ENCODE data around the gene KLF16.

Gene KLF16

DNA sequence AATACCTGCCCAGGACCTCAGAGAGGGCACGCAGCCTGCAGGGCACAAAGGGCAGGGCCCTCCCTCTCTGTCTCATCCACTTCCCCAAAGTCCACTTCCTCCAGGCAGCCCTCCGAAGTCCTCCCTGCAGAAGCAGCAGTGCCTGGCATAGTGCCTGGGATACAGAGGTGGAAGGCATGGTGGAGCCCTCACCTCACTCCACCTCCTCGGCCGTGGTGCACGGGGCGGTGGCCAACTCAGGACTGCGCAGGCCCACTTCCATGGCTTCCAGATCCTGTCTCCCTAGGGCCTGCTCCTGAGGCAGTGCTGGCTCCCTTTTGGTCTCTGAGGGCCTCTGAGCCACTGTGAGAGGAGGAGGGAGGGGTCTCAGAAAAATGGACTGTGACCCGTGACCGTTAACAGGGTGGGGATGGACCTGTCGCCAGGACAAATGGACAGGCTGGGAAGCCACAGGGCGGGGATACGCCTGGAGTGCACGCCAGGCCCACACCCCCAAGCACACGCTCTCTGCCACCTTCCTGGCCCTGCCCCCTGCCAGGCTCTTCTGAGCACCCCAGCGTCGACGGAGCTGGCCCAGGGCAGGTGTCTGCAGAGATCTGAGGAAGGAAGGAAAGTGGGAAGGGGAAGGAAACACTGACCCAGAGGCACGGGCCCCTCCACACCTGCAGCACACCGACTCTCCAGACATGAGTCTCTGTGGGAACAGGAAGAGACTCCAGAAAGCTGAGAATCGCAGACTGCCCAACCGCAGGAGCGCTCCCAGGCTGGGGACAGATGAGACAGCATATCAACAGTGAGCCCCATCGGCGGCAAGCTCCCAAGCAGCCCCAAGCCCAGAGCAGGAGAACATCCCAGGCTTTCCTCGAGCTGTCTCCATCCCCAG, 23.5 kb downstream of the KLF16 start:
- peak; percentile 38 for DNase-seq

DNA sequence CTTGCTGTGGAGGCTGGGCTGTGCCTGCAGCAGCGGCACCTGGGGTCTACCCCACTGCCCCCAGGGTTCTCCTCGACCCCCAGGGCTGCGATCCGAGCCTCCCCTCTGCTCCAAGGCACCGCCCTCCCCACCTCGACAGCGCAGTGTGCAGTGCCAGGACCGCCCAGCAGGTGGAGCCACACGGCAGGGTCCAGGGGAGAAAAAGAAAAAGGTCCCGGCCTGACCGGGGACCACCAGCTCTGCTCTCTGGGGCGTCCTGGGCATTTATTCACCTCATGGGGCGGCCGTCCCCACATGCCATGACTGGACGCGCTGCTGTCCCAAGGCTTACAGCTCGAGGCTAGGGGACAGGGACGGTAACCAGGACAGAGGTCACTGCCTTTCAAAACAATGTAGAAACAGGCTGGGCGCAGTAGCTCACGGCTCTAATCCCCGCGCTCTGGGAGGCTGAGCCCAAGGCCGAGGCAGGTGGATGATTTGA, 25.7 kb downstream of the KLF16 start:
- DNase-seq = peak; percentile 73

DNA sequence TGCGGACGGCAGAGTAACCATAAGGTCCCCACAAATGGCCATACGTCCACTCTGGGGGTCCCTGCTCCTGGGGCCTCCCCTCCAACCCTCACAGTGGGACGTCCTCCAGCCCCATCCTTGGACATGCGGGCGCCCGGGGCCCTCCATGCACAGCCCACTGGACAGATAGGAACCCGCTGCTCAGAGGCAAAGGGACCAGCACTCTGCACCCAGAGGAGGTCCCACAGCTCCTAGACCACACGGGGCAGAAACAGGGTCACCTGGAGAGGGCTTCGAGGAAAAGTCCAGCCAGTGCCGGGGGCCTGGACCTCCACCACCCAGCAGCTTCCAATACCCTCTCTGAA, 26.2 kb downstream of the KLF16 start:
- no peak for DNase-seq

DNA sequence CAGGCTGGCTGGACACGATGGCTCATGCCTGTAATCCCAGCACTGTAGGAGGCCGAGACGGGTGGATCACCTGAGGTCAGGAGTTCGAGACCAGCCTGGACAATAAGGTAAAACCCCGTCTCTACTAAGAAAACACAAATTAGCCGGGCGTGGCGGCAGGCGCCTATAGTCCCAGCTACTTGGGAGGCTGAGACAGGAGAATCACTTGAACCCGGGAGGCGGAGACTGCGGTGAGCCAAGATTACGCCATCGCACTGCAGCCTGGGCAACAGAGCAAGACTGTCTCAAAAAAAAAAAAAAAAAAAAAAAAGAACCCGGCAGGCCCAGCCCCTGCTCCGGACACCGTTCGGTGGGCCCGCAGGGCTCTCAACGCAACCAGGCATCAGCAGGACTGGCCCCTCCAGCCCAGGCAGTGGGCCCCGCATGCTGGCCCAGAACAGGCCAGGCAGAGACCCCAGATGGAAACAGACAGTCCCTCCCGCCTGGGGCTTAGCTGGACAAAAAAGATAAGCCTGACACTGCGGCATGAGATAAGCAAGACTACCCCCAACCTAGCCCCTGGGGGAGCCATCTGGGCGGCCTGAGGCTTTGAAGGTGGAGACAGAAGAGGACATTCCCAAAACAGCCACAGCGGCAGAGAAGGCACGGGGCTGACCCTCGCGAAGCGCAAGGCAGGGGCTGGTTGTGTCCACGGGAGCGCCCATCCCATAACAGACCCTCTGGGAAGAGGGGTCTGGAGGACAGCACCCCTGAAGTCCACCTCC, 26.7 kb downstream of the KLF16 start:
- DNase-seq = peak; percentile 96

DNA sequence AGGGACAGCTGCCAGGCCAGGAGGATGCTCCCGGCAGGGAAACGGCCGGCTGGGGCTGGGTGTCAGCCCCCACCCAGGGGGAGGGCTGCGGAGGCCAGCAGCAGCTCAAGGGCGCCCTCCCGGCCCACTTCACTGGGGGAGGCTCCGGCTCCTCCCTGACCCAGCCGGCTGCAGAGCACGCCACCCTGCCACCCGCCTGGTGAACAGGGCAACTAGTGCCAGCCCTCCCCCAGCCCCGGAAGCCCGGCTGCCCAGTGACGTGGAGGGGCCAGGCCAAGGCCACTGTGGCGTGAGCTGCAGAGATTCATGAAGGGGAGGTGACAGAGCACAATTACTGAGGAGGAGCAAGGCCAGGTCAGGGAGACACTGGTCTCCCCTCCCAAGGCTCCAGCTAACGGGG, 29.8 kb downstream of the KLF16 start:
- no peak for DNase-seq

DNA sequence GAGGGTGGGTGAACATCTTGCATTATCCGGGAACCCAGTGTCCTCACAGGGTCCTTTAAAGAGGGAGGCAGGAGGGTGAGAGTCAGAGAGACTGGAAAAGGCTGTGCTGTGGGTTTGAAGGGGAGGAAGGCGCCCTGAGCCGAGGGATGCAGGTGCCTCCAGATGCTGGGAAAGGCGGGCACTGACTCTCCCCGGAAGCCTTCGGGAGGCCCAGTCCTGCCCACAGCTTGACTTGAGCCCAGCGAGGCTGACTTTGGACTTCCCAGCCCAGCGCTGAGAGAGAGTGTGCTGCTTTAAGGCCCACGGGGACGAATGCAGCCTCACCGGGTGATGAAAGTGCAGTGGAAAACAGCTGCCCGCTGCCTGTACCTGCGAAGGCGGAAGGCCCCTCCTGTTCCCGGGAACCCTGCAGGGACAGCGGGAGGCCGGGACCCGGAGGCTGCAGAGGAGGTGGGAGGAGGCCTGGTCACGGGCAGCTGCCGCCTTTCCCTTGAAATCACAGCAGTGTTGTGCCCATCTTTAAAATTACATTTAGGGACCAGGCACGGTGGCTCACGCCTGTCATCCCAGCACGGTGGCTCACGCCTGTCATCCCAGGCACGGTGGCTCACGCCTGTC, 31.2 kb downstream of the KLF16 start:
- no peak for DNase-seq

DNA sequence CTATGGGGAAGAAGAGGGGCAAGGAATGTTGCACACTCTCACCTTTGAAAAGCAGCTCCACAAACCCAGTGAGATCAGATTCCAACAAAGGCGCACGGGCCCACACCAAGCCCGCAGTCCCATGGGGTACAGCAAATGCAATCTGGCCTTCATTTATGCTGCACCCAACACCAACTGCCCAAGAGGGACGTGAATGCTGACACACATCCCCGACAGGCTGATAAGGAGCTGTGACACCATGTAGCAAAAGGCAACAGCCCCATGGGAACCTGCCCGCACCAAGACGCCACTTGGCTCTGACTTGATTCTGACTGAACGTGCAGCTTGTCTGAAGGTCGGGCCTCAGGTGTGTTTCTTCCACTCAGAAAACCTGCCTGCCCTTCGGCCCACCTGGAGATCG, 32.4 kb downstream of the KLF16 start:
- DNase-seq = no peak

DNA sequence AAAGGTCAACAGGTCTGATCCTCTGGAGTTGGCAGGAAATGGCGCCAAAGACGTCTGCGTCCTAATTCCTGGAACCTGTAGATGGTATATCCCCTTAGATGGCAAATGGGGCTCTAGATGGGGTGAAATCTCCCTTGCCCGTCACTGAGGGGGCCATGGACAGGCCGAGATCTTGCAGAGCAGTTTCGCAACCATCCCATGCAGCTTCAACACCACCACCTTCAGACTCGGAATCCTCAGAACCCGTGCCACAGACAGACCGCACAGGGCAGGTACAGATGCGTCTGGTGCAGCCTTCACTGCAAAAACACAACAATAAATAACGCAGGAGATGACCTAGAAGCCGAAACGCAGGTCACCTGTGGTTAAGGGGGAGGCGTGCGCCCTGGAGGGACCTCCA, 32.8 kb downstream of the KLF16 start:
- no peak for DNase-seq

DNA sequence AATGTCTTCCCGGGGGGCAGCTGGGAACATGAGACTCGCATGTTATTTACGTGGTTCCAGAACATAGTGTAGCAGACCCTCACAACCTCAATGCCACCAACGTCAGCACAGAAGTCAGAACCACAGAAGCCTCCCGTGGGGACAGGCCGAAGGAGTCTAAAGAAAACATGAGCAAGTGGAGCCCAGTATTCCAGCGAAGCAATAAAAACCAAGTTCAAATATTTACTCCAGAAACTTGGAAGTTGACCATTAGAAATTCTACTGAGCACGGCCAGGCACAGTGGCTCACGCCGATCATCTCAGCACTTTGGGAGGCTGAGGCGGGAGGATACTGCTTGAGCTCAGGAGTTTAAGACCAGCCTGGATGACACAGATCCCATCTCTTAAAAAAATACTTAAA, 33.4 kb downstream of the KLF16 start:
- no peak for DNase-seq

DNA sequence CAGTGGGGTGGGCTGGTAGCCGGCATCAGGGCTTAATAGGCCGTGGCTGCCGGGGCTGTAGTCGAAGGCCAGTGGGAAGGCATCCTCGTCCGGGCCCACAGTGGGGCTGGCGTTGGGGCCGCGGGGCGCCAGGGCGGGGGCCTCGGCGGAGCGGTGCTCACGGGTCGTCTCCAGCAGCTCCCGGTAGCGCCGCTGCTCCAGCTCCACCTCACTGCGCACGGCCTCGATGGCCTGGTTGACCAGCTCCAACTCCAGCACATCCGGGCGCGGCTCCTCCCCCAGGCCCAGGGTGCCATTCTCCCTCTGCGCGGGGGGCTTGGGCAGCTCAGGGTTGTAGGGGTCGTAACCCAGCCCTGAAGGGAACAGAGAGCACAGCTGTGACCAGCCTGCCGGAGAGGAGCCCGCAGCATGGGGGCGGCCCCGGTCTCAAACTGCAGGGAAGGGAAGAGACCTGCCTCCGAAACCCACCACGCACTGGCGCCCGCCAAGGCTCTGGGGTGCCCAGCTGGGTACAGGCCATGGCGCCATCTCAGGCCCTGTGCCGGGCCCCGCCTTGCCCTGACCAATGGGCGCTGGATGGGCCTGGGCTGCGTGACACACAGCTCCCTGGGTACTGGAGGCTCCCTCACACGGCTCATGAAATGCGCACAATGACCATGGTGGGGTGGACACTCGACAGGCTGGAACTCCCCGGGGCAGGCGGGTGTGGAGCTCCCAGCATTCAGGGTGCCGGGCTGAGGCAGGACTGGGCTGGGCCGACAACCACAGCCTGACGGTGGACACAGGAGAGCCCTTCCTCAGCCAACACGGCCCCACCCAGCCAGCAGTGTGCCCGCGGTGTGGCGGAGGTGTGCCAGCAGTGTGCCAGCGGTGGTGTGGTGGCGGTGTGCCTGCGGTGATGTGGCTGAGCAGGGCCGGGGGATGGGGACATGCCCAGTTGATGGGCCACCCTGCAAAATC, 34.8 kb downstream of the KLF16 start:
- DNase-seq = no peak

DNA sequence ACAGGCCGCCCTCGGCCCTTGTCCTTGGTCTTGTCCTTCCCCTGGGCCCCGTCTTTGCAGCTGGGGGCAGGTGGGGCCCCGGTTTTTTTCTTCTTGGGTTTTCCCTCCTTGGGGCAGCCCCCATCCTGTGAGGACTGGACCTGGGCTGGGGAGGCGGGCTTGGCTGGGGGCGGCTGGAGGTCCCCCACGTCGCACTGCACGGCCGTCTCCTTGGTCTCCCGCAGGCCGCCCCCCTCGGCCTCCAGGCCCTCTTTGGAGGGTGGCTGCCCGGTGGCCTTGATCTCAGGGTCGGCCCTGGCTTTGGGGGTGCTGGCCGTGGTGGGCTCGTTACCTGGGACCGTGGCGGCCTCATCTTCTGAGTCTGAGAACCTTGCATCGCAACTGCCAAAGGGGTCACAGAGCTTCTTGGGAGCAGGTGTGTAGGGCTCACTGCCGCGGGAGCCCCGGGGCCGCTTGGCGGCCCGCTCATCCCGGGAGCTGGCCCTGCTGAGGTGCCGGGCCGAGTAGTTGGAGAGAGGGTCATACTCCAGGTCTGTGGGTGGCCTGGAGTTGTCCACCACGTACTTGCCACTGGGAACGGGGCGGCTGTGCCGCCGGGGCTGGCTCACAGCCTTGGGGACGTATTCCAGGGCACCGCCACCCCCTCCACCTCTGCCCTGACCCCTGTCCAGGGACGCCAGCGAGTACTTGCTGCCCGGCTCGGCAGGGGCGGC, 35.7 kb downstream of the KLF16 start:
- no peak for DNase-seq

DNA sequence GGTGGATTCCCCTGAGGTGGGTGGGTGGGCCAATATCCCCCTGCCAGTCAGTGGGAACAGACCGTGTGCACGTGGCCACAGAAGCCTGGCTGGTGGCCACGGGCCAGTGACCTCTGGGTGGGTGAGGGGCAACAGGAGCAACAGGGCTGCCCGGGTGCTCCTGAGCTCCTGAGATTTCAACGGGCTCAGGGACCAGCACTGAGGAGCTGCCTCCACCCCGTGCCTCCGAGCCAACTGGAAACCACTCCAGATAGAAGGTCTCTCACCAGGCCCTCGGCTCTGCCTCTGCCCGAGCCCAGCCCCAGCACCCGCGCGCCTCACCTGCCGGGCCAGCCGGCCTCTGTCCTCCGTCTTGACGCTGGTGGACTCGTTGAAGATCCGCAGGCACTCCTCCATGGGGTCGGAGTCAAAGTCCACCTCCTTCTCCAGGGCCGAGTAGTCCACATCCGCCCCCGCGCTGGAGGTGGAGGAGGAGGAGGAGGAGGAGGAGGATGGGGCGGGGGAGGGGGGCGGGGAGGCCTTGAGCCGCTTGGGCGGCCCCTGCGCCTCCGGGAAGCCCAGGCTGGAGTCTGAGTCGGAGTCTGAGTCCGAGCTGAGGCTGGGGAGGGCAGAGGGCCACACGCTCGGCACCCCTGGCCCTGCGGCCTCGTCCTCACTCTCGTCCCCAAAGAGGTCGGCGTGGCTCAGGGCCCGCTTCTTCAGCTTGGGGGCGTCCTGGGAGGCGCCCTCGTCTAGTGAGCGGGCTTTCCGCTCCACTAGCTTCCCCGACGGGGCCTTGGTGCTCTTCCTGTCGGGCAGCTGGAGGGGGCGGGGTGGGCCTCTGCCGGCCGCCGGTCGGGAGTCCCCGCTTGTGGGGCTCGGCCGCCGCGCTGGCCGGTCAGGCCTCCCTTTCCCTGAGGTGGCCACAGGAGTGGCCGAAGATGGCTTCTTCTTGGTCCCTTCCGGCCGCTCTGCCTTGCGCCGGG, 36.5 kb downstream of the KLF16 start:
- no peak for DNase-seq

DNA sequence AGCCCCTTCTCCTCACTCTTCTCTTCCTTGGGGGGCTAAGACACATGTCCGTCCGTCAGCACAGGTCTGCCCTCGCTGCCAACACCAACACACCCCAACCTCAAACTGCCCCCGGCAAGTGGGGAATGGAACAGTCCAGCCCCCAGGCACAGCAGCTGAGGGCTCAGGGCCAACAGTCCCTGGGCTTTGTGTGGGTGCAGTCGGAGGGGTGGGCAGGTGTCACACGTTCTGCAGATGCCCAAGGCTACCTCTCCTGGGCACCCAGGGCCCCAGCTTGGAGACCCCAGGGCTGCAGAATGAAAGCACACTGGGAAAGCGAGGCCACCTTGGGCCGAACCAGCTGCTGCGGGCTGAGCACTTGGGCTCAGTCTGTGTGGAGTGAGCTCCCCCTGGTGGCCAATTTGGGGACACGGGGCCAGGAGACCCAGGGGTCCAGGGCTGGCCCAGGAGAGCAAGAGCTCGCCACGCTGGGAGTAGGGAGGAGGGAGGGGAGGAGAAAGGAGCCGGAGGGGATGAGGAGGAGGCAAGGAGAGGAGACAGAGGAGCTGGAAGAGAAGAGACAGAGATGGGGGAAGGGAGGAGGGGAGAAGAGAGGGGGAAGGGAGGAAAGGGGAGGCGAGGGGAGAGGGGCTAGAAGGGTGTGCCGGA, 37.3 kb downstream of the KLF16 start:
- DNase-seq = peak; percentile 81

DNA sequence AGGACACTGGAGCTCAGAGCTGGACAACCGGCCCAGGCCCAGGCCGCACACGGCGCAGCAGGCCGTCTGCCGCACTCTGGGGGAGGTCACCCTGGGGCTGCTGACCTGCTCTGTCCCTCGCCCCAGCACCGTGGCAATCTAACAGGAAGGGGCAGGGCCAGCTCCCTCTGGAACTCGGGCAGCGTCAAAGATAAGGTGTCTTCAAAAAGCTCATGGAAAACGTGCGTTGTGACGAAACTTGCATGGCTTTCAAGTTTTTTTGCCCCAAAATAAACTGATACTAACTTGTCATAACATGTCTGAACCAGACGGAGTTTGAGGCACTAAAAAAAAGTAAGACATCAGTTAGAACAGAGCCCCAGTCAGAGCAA, 39.1 kb downstream of the KLF16 start:
- no peak for DNase-seq

DNA sequence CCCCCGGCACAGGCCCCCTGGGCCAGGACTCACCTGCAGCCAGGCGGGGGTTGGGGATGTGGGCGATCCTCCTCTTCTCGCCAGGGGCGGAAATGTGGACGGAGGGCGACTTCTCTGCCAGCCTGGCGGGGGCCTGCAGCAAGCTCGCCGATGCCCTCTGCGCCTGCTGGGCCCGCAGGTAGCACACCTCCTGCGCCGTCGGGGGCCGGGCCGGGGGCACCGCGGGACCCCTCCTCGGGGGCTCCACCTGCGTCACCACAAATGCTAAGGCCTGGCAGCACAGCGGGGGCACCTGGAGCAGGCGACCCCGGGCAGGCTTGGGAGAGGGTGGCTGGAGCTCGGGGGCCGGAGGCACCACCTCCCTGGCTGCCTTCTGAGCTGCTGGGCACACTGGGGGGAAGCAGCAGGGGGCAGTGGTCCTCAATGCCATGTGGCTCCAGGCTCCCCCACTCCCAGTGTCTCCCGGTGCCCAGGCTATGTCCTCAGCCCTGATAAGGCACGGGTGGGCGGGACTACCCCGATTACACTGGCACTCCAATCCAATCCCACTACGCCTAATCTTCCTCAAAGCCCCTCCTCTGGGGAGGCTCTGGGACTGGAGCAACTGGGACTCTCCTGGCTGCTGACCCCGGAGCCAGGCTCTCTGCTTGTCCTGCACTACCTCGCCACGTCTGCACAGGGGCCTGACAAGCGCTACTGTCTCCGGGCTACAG, 39.7 kb downstream of the KLF16 start:
- peak; percentile 34 for DNase-seq

DNA sequence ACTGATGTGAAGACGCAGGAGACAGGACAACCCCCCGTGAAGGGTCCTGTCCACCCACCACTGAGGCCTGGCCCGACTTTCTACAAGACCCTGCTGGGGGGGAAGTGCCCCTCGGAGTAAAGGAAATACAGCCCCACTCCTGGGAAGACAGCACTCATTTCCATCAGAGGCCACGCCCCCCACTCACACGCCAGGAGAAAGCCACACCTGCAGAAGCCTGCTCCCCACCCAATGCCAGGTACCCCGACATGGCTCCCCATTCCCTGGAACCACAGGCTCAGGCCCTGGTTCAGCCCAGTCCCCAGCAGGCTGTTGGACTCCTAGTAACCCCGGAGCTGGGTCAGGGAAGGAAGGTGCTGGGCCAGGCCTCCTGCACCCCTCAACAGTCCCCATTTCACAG, 40.4 kb downstream of the KLF16 start:
- DNase-seq = no peak

DNA sequence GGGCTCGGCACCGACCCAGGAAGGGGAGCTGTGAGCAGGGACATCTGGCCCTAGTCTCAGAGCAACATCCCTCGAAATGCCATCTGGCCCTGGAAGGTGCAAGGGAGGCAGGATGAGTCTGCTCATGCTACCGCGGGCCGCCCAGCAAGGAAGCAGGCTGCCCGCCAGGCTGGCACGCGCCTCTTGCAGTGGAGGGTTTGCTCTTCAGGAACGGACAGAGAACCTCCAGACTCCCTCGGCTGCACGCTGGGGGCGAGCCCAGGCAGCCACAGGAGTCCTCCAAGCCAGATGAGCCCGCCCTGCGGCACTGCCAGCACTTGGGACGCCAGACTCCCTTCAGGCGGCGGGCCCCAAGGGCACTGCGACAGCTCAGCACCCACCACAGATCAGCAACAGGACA, 41.2 kb downstream of the KLF16 start:
- DNase-seq = no peak

DNA sequence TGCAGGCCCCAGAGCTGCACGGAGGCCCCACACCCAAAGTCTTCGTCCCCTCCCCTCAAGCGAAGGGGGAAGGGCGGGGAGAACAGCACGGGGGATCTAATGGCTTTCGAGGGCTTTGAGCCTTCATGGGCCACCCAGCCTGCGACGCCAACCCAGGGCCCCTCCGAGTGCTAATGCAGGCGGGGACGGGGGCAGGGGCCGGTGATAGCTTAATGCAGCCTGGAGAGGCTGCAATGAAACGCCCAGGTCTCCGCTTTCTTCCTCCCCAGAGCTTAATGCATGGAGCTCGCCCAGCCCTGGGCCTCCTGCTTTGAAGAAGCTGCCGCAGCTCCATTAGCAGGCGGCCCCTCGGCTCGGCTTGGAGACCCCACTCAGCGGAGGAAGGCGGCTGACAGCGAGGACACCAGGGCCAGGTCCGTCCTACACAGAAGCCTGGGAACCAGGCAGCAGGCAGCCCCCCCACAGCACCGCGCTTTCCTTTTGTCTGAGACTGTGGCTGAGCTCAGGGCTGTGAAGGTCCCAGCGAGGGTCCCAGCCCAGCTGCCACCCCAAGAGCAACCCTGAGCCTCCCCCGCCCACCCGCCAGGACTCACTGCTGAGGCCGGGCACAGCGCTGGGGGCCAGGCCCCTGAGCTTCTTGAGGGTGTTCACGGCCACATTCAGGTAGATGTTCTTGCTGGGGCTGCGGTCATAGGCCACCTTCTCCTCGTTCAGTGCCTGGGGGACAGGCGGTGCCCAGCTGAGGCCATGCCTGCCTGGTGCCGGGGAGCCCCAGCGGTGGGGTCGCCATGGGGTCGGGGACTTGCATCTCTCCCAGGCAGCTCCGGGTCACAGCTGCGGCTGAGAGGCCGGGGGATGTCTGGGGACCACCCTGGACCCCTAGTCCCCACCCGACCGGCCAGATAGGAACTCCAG, 43.8 kb downstream of the KLF16 start:
- DNase-seq = no peak
